ENCODE results near the gene ANKMY1. TPM values are rescaled to one million over a fixed set of nuclear protein-coding genes. Genes with fewer than 3 reads are reported as not detected.

Gene ANKMY1
- total RNA-seq, 4 donors from 2014 or later, result 18.0 to 22.7 (median 21.1) TPM

GRCh38 chr2:240556553-240557100 lies 1.2 kb downstream of the ANKMY1 start:
- WGBS, 2 donors, result 34 to 47% methylated on average over 9 of the region's 9 CpGs

GRCh38 chr2:240555541-240556250 lies 2.1 kb downstream of the ANKMY1 start:
- intact Hi-C loops (cut with DNase I; ENCODE audit: low total_unique reads), result no loop called here
- H3K4me3 ChIP-seq (ENCODE audit: low read depth, poor library complexity, severe bottlenecking), result no peak overlapping the region
- TF ChIP-seq POLR2A (IDR thresholded peaks at IDR 0.05) (no peak), CTCF (IDR thresholded peaks at IDR 0.05) (no peak)
- DNase-seq (ENCODE audit: low spot score in 2 of 2), result peak in 1 of 2 donors; percentile 71
- WGBS, 2 donors, result 91 to 95% methylated on average over 15 to 16 of the region's 16 CpGs

More at GRCh38 chr2:240556553-240557100, 1.2 kb downstream of the ANKMY1 start:
- no peak overlapping the region for H3K4me3 ChIP-seq (ENCODE audit: low read depth, poor library complexity, severe bottlenecking)
- DNase-seq (ENCODE audit: low spot score in 2 of 2), result peak; percentile 18 to 84
- no peak for TF ChIP-seq CTCF (IDR thresholded peaks at IDR 0.05)
- intact Hi-C loops (cut with DNase I; ENCODE audit: low total_unique reads), result no loop called here

- TF ChIP-seq POLR2A (IDR thresholded peaks at IDR 0.05) (no peak), CTCF (IDR thresholded peaks at IDR 0.05) (no peak)
- DNase-seq (ENCODE audit: low spot score in 2 of 2), result peak in 1 of 2 donors; percentile 78
- H3K4me3 ChIP-seq (ENCODE audit: low read depth, poor library complexity, severe bottlenecking), result no peak overlapping the region
- 90 to 91% methylated on average over 17 of the region's 17 CpGs for WGBS, 2 donors
- intact Hi-C loops (cut with DNase I; ENCODE audit: low total_unique reads), result no loop called here
These were observed 2.9 kb downstream of the ANKMY1 start for GRCh38 chr2:240554767-240555493.

DNA sequence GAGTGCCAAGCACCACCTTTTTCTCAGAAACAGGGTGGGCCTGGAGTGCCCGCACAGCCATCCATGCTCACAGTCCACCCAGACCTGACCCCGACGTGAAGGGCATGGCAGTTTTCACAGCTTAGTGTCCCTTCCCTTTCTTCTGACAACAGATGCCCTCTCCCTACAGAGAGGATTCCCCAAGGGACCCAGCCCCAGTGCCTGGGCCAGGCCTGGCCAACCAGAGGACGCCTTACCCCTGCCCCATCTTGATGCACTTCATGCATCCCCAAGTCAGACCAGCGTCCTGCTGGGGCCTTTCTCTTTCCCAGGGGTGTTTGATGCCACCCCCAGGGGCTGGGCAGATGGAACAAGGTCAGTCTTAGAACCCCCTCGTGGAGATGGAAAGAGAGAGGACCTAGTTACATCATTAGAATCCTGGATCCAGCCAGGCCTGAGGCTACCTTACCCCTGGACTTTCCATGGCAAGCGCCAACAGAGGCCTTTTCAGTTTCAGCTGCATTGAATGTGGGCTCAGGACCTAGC lies 3.8 kb downstream of the ANKMY1 start:
- WGBS, 2 donors, result 86 to 89% methylated on average over 7 of the region's 7 CpGs
- TF ChIP-seq POLR2A (IDR thresholded peaks at IDR 0.05) (no peak), CTCF (IDR thresholded peaks at IDR 0.05) (no peak)
- H3K4me3 ChIP-seq (ENCODE audit: low read depth, poor library complexity, severe bottlenecking), result no peak overlapping the region
- intact Hi-C loops (cut with DNase I; ENCODE audit: low total_unique reads), result no loop called here
- no peak for DNase-seq (ENCODE audit: low spot score in 2 of 2)

DNA sequence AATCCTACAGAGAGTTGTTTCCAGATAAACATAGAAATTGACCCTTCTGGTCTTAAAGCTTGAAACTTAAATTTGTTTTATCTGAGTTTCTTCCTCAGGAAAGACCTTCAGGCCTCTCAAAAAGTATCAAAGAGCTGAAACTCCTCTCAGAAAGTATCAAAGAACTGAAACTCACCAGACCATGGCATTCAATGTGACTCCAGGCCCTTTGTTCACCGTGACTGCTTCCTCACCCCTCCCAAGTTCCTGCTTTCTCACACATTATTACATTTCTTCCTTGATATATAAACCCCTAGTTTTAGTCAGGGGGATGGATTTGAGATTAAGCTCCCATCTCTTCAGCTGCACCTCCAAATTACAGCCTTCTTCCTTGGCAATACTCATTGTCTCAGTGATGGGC lies 6.0 kb downstream of the ANKMY1 start:
- TF ChIP-seq CTCF (IDR thresholded peaks at IDR 0.05) (no peak), POLR2A (IDR thresholded peaks at IDR 0.05) (no peak)
- no peak overlapping the region for H3K4me3 ChIP-seq (ENCODE audit: low read depth, poor library complexity, severe bottlenecking)
- 0 to 47% methylated on average over 1 of the region's 1 CpG for WGBS, 2 donors
- DNase-seq (ENCODE audit: low spot score in 2 of 2), result no peak
- intact Hi-C loops (cut with DNase I; ENCODE audit: low total_unique reads), result no loop called here

Data from lower leg skin (tissue), 4 donors.